ENCODE data around the gene MTPN.

- no peak for TF ChIP-seq EZH2 (IDR thresholded peaks at IDR 0.05)
- TF ChIP-seq POLR2AphosphoS5 (IDR thresholded peaks at IDR 0.05; ENCODE audit: borderline replicate concordance, low read depth, low read length) = no peak
- TF ChIP-seq FOXP2 (optimal IDR thresholded peaks at IDR 0.05; ENCODE audit: control extremely low read depth, extremely low read length, insufficient read depth) = no peak
Measured at GRCh38 chr7:135975166-135975565, 2.0 kb downstream of the MTPN start.
